Epithelial cell of proximal tubule (primary cell): ENCODE measurements around the gene MED9. TPM values are rescaled to one million over a fixed set of nuclear protein-coding genes. Genes with fewer than 3 reads are reported as not detected.

Experiments
- DNase-seq: peaks from one replicate; pipeline ENCODE4 v3.0.0-alpha.2; 2011; ENCODE audit warnings: low read depth
- H3K4me3 ChIP-seq: 2 replicates; pipeline ENCODE4 v1.5.1; 2011; ENCODE audit warnings: low read depth, mild to moderate bottlenecking, low read length
- CTCF ChIP-seq: conservative IDR thresholded peaks from 2 replicates; pipeline ENCODE4 v1.5.1; 2012; ENCODE audit warnings: low read depth, mild to moderate bottlenecking, low read length
- total RNA-seq: library from RNA; depleted of rRNA; stranded (reverse); fragments of >200 nt; gene quantifications from 2 replicates; pipeline ENCODE4 v1.2.3, GENCODE V29; 2015

The MED9 gene
- total RNA-seq, 1 donor from 2014 or later, result 11.8 TPM

- DNase-seq, result no peak
- TF ChIP-seq CTCF, result no peak
- H3K4me3 ChIP-seq, result no peak overlapping the region
These were observed 59.9 kb downstream of the MED9 start for GRCh38 chr17:17536702-17537101.

- DNase-seq, result no peak
- no peak overlapping the region for H3K4me3 ChIP-seq
- no peak for TF ChIP-seq CTCF
These were observed 60.7 kb downstream of the MED9 start for GRCh38 chr17:17537311-17538099.

- H3K4me3 ChIP-seq, result no peak overlapping the region
- no peak for TF ChIP-seq CTCF
- no peak for DNase-seq
These were observed 61.9 kb downstream of the MED9 start for GRCh38 chr17:17538417-17539391.

- DNase-seq, result no peak
- H3K4me3 ChIP-seq, result no peak overlapping the region
- no peak for TF ChIP-seq CTCF
These were observed 62.8 kb downstream of the MED9 start for GRCh38 chr17:17539591-17539990.

GRCh38 chr17:17540278-17540906 lies 63.6 kb downstream of the MED9 start:
- no peak overlapping the region for H3K4me3 ChIP-seq
- DNase-seq, result no peak
- no peak for TF ChIP-seq CTCF

GRCh38 chr17:17540935-17541639 lies 64.3 kb downstream of the MED9 start:
- no peak overlapping the region for H3K4me3 ChIP-seq
- DNase-seq, result no peak
- no peak for TF ChIP-seq CTCF
